Measurements from ENCODE around the gene AFF2. TPM values are rescaled to one million over a fixed set of nuclear protein-coding genes. Genes with fewer than 3 reads are reported as not detected.

The AFF2 gene
- total RNA-seq, 4 donors from 2014 or later = 0.05 to 1.0 (median 0.23) TPM

DNA sequence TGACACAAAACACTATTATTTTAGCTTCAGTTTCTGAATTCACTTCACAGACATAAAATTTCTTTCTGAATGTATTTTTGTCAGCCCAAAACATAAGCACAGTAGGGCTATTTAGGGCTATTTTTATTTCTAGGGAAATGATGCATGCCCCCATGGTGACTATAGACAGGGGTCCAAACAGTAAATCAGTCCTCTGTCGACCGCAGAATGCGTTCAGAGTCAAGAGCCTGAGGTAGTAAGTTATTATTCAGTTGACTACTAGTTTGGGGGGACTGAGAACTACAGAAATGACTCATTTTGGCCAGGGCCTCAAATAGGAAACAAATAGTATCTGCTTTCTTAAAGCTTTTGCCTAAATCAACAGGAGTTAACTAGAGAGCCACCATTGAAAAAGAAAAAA is 414.4 kb downstream of the AFF2 start:
- no peak for TF ChIP-seq POLR2A (IDR thresholded peaks at IDR 0.05)
- TF ChIP-seq, protein P1, sequence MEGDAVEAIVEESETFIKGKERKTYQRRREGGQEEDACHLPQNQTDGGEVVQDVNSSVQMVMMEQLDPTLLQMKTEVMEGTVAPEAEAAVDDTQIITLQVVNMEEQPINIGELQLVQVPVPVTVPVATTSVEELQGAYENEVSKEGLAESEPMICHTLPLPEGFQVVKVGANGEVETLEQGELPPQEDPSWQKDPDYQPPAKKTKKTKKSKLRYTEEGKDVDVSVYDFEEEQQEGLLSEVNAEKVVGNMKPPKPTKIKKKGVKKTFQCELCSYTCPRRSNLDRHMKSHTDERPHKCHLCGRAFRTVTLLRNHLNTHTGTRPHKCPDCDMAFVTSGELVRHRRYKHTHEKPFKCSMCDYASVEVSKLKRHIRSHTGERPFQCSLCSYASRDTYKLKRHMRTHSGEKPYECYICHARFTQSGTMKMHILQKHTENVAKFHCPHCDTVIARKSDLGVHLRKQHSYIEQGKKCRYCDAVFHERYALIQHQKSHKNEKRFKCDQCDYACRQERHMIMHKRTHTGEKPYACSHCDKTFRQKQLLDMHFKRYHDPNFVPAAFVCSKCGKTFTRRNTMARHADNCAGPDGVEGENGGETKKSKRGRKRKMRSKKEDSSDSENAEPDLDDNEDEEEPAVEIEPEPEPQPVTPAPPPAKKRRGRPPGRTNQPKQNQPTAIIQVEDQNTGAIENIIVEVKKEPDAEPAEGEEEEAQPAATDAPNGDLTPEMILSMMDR (IDR thresholded peaks at IDR 0.05 in 4 of 5, conservative IDR thresholded peaks at IDR 0.05 in 1 of 5) = no peak

DNA sequence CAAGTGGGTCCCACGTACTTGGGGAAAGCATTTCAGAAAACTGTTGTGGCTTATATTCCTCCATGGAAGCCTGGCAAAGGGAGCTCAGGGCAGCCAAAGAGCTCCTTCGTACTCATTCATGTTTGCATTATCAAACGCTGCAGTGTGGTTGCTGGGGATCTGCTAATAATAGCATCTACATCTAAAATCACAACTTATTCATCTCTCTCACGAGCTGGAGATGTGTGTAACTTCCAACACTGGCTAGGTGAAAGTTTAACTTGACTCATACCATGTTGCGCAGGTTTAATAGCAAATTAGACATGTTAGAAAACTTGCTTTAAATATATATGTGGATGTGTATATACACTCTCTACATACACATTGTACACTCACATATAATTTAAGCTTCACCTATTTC is 415.1 kb downstream of the AFF2 start:
- in situ Hi-C loops (cut with MboI; ENCODE audit: low sequenced_read_pairs in 4 of 4) (no loop called here), intact Hi-C loops (cut with DNase I; ENCODE audit: low total_unique reads) (no loop called here)
- TF ChIP-seq, protein P1 (IDR thresholded peaks at IDR 0.05 in 4 of 5, conservative IDR thresholded peaks at IDR 0.05 in 1 of 5) = no peak
- TF ChIP-seq POLR2A (IDR thresholded peaks at IDR 0.05) = no peak
- ATAC-seq = no peak
- Histone ChIP-seq H3K36me3 (no peaks in the 10 kb centered on the region), H3K9me3 (no peaks in the 10 kb centered on the region), H3K27ac (no peak overlapping the region), H3K4me1 (no peaks in the 10 kb centered on the region), H3K27me3 (no peaks in the 10 kb centered on the region), H3K4me3 (no peak overlapping the region)
- DNase-seq = no peak

More for the DNA sequence above, 414.4 kb downstream of the AFF2 start:
- intact Hi-C loops (cut with DNase I; ENCODE audit: low total_unique reads) (no loop called here), in situ Hi-C loops (cut with MboI; ENCODE audit: low sequenced_read_pairs in 4 of 4) (no loop called here)
- no peak overlapping the region for H3K4me3 ChIP-seq
- DNase-seq (no peak), ATAC-seq (no peak)
- H3K36me3 ChIP-seq = no peaks in the 10 kb centered on the region
- H3K27me3 ChIP-seq = no peaks in the 10 kb centered on the region
- no peaks in the 10 kb centered on the region for H3K4me1 ChIP-seq
- no peaks in the 10 kb centered on the region for H3K9me3 ChIP-seq
- no peak overlapping the region for H3K27ac ChIP-seq

DNA sequence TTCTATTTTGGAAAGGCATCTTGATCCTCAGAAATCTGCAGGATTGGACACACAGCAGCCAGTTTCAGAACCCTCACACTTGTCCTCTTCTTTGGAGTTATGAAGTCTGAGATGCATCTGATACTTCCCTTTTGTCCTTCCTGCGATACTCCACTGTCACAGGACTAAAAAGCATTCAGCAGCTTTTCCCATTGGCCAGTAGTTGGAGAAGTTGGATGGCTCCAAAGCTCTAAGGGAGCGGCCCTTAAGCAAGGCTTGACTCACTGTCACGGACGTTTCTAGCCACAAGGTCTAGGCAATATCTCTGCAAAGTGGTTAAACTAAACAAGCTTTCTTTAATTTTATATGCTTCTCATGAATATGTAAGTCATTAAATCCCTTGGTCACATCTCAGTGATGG is 417.0 kb downstream of the AFF2 start:
- Histone ChIP-seq H3K27me3 (no peaks in the 10 kb centered on the region), H3K4me3 (no peak overlapping the region), H3K27ac (no peak overlapping the region), H3K36me3 (no peaks in the 10 kb centered on the region), H3K4me1 (no peaks in the 10 kb centered on the region), H3K9me3 (no peaks in the 10 kb centered on the region)
- TF ChIP-seq, protein P1 (IDR thresholded peaks at IDR 0.05 in 4 of 5, conservative IDR thresholded peaks at IDR 0.05 in 1 of 5) = no peak
- TF ChIP-seq POLR2A (IDR thresholded peaks at IDR 0.05) = no peak
- in situ Hi-C loops (cut with MboI; ENCODE audit: low sequenced_read_pairs in 4 of 4) (no loop called here), intact Hi-C loops (cut with DNase I; ENCODE audit: low total_unique reads) (no loop called here)
- DNase-seq (no peak), ATAC-seq (no peak)

DNA sequence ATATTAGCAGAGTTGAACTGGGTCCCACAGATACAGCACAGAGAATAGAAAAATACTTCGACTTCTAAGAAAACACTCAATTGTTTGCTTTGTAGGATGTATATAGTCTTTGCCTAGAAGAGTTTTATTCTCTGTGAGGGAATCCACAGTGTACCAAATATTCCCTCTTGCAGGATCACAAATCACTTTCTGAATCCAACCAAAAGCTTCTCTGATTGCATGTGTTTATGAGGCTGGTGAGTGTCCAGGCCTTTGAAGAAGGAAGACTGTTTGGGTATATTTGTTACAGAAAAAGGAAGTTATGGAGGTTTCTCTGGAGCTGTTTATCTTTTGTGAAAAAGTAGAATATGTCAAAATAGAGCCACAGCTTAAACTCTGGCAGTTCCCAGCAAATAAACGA is 423.2 kb downstream of the AFF2 start:
- TF ChIP-seq POLR2A (IDR thresholded peaks at IDR 0.05) = no peak
- TF ChIP-seq, protein P1 (IDR thresholded peaks at IDR 0.05 in 4 of 5, conservative IDR thresholded peaks at IDR 0.05 in 1 of 5) = no peak
- Histone ChIP-seq H3K27me3 (no peaks in the 10 kb centered on the region), H3K9me3 (no peaks in the 10 kb centered on the region), H3K4me3 (no peak overlapping the region), H3K27ac (no peak overlapping the region), H3K36me3 (no peaks in the 10 kb centered on the region), H3K4me1 (no peaks in the 10 kb centered on the region)
- ATAC-seq = no peak
- no peak for DNase-seq
- intact Hi-C loops (cut with DNase I; ENCODE audit: low total_unique reads) (no loop called here), in situ Hi-C loops (cut with MboI; ENCODE audit: low sequenced_read_pairs in 4 of 4) (no loop called here)

DNA sequence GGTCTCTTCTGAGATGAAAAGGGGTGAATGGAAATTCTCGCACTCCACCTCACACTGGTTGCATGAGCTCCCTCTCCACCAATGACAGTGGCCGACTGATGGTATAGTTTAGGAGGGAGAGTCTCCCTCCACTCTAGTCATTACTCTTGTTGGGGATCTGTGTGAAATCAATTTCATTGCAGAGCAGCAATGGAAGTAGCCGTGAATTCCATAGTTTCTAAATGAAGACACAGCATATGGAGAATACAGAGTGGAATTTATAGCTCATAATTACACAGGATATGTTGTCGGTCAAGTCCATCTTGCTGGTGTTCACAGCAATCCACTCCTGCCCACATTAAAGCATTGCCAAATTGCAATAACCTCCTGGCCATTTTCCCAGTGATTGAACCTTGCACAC is 426.0 kb downstream of the AFF2 start:
- ATAC-seq (no peak), DNase-seq (no peak)
- Histone ChIP-seq H3K4me3 (no peak overlapping the region), H3K36me3 (no peaks in the 10 kb centered on the region), H3K27me3 (no peaks in the 10 kb centered on the region), H3K9me3 (no peaks in the 10 kb centered on the region), H3K27ac (no peak overlapping the region), H3K4me1 (no peaks in the 10 kb centered on the region)
- TF ChIP-seq, protein P1 (IDR thresholded peaks at IDR 0.05 in 4 of 5, conservative IDR thresholded peaks at IDR 0.05 in 1 of 5) = no peak
- TF ChIP-seq POLR2A (IDR thresholded peaks at IDR 0.05) = no peak
- in situ Hi-C loops (cut with MboI; ENCODE audit: low sequenced_read_pairs in 4 of 4) = no loop called here
- intact Hi-C loops (cut with DNase I; ENCODE audit: low total_unique reads) = no loop called here
